Measurements from ENCODE around the gene TSPAN8. TPM values are rescaled to one million over a fixed set of nuclear protein-coding genes. Genes with fewer than 3 reads are reported as not detected.
A peak's percentile ranks its signal among the peaks of the same experiment; 100 is the strongest.

Gene TSPAN8
- total RNA-seq, 1 donor from 2014 or later = 0.42 TPM

DNA sequence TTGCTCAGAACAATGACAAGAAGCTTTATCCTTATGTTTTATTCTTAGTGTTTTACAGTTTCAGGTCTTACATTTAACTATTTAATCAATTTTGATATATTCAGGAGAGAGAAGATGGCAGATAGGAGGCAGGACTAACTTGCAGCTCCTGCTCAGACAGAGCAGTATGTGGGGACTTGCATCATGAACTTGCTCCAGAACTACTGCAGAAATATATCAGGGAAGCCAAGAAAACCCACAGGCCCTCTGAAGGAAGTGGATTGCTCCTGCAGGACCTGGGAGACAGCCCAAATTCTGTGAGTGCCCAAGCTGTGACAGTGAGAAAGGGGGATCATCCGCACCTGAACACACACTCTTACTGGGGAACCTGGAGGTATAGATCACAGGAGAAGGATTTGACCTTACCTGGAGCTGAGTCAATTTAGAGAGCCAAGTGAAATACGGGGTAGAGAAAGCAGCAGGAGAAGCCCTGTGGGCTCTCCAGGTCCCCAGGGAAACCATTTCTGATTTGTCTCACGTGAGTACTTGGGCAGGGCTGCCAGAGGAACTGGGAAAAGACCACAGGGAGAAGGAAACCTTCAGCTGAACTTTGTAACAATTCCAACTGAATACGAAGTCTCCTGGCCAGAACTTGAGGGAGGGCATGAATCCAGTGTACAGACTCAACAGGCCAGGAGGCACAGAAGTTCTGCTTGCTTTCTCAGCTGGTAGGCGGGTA lies 28.9 kb upstream of the TSPAN8 start:
- Histone ChIP-seq H3K27me3 (ENCODE audit: control insufficient read depth, insufficient read depth, low read length) (no peaks in the 10 kb centered on the region), H3K4me3 (ENCODE audit: low read depth, low read length) (no peak overlapping the region), H3K36me3 (ENCODE audit: control insufficient read depth, insufficient read depth, low read length) (no peaks in the 10 kb centered on the region)
- DNase-seq (ENCODE audit: low read depth) = no peak
- TF ChIP-seq, protein P1, sequence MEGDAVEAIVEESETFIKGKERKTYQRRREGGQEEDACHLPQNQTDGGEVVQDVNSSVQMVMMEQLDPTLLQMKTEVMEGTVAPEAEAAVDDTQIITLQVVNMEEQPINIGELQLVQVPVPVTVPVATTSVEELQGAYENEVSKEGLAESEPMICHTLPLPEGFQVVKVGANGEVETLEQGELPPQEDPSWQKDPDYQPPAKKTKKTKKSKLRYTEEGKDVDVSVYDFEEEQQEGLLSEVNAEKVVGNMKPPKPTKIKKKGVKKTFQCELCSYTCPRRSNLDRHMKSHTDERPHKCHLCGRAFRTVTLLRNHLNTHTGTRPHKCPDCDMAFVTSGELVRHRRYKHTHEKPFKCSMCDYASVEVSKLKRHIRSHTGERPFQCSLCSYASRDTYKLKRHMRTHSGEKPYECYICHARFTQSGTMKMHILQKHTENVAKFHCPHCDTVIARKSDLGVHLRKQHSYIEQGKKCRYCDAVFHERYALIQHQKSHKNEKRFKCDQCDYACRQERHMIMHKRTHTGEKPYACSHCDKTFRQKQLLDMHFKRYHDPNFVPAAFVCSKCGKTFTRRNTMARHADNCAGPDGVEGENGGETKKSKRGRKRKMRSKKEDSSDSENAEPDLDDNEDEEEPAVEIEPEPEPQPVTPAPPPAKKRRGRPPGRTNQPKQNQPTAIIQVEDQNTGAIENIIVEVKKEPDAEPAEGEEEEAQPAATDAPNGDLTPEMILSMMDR (IDR thresholded peaks at IDR 0.05; ENCODE audit: insufficient read depth, low read length, poor library complexity, severe bottlenecking) = no peak

GRCh38 chr12:71183846-71184245 lies 26.0 kb upstream of the TSPAN8 start:
- Histone ChIP-seq H3K36me3 (ENCODE audit: control insufficient read depth, insufficient read depth, low read length) (no peaks in the 10 kb centered on the region), H3K4me3 (ENCODE audit: low read depth, low read length) (no peak overlapping the region), H3K27me3 (ENCODE audit: control insufficient read depth, insufficient read depth, low read length) (no peaks in the 10 kb centered on the region)
- TF ChIP-seq, protein P1 (IDR thresholded peaks at IDR 0.05; ENCODE audit: insufficient read depth, low read length, poor library complexity, severe bottlenecking) = no peak
- DNase-seq (ENCODE audit: low read depth) = no peak

- H3K4me3 ChIP-seq (ENCODE audit: low read depth, low read length) = no peak overlapping the region
- no peaks in the 10 kb centered on the region for H3K27me3 ChIP-seq (ENCODE audit: control insufficient read depth, insufficient read depth, low read length)
- TF ChIP-seq, protein P1 (IDR thresholded peaks at IDR 0.05; ENCODE audit: insufficient read depth, low read length, poor library complexity, severe bottlenecking) = no peak
- no peaks in the 10 kb centered on the region for H3K36me3 ChIP-seq (ENCODE audit: control insufficient read depth, insufficient read depth, low read length)
- peak; percentile 14 for DNase-seq (ENCODE audit: low read depth)
Observed at GRCh38 chr12:71183018-71183417, 25.2 kb upstream of the TSPAN8 start.

DNA sequence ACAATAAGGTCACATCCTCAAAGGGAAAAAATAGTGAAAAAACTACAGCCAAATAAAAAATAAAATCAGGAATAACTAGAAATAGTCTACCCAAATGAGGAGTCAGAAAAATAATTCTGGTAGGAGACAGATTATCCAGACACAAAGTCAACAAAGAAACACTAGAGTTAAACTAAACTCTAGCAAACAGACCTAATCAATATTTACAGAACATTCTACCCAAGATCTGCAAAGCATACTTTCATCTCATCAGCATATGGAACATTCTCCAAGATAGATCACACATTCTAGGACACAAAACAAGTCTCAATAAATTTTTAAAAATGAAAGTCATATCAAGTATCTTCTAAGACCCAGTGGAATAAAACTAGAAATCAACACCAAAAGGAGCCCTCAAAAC lies 20.4 kb upstream of the TSPAN8 start:
- TF ChIP-seq, protein P1 (IDR thresholded peaks at IDR 0.05; ENCODE audit: insufficient read depth, low read length, poor library complexity, severe bottlenecking) = no peak
- H3K4me3 ChIP-seq (ENCODE audit: low read depth, low read length) = no peak overlapping the region
- H3K36me3 ChIP-seq (ENCODE audit: control insufficient read depth, insufficient read depth, low read length) = no peaks in the 10 kb centered on the region
- DNase-seq (ENCODE audit: low read depth) = no peak
- no peaks in the 10 kb centered on the region for H3K27me3 ChIP-seq (ENCODE audit: control insufficient read depth, insufficient read depth, low read length)

GRCh38 chr12:71174825-71175224 lies 17.0 kb upstream of the TSPAN8 start:
- TF ChIP-seq, protein P1 (IDR thresholded peaks at IDR 0.05; ENCODE audit: insufficient read depth, low read length, poor library complexity, severe bottlenecking) = no peak
- DNase-seq (ENCODE audit: low read depth) = no peak
- H3K4me3 ChIP-seq (ENCODE audit: low read depth, low read length) = no peak overlapping the region
- H3K36me3 ChIP-seq (ENCODE audit: control insufficient read depth, insufficient read depth, low read length) = no peaks in the 10 kb centered on the region
- H3K27me3 ChIP-seq (ENCODE audit: control insufficient read depth, insufficient read depth, low read length) = no peaks in the 10 kb centered on the region

GRCh38 chr12:71174146-71174545 lies 16.3 kb upstream of the TSPAN8 start:
- TF ChIP-seq, protein P1 (IDR thresholded peaks at IDR 0.05; ENCODE audit: insufficient read depth, low read length, poor library complexity, severe bottlenecking) = no peak
- Histone ChIP-seq H3K36me3 (ENCODE audit: control insufficient read depth, insufficient read depth, low read length) (no peaks in the 10 kb centered on the region), H3K4me3 (ENCODE audit: low read depth, low read length) (no peak overlapping the region), H3K27me3 (ENCODE audit: control insufficient read depth, insufficient read depth, low read length) (no peaks in the 10 kb centered on the region)
- DNase-seq (ENCODE audit: low read depth) = no peak

All from kidney epithelial cell (primary cell).